ENCODE results near the gene ZNF148.
A peak's percentile ranks its signal among the peaks of the same experiment; 100 is the strongest.
"Not testable (repeated sequence)": the region's sequence is repeated elsewhere in the genome, so short reads cannot be mapped to it uniquely, and the experiment has no call there.

ZNF148 gene

GRCh38 chr3:125375950-125376679, 990 bp upstream of the ZNF148 start:
- DNase-seq (ENCODE audit: low read depth in 2 of 2), result no peak

- peak; percentile 13 to 21 for DNase-seq (ENCODE audit: low read depth in 2 of 2)
These were observed 577 bp downstream of the ZNF148 start for GRCh38 chr3:125374501-125374995.

- no peak for DNase-seq (ENCODE audit: low read depth in 2 of 2)
These were observed 7.5 kb downstream of the ZNF148 start for GRCh38 chr3:125367403-125368230.

GRCh38 chr3:125366132-125366531, 9.0 kb downstream of the ZNF148 start:
- no peak for DNase-seq (ENCODE audit: low read depth in 2 of 2)

DNA sequence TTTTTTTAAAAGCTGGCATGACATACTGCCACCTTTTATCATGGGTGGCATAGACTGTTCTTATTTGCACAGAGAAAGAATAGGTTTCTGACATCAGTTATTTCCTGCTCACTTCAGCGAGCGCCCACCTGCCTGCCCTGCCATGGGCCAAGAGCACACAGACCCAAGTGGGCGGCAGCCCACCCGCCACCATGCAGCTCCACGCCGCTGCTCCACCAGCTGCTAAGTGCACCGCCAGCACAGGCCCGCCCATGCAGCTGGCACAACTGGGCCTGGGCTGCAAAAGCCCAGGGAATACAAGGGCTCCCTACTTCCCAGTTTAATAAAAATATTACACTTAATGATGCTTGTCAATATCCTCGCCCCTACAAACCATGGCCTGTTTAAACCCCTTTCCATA, 15.4 kb downstream of the ZNF148 start:
- no peak for DNase-seq (ENCODE audit: low read depth in 2 of 2)

GRCh38 chr3:125358923-125359322, 16.2 kb downstream of the ZNF148 start:
- no peak for DNase-seq (ENCODE audit: low read depth in 2 of 2)

DNA sequence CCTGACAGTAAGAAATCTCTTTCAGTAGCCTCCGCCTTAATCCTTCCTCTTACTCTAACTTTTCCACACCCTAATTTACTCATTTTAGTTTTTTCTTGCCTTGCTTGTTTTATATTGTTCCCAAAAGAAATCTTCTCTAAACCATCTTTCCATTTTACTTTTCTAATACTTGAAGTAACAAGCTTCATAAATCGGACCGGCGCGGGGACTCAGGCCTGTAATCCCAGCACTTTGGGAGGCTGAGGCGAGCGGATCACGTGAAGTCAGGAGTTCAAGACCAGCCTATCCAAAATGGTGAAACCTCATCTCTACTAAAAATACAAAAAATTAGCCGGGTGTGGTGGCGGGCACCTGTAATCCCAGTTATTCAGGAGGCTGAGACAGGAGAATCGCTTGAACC, 17.3 kb downstream of the ZNF148 start:
- no peak for DNase-seq (ENCODE audit: low read depth in 2 of 2)

DNA sequence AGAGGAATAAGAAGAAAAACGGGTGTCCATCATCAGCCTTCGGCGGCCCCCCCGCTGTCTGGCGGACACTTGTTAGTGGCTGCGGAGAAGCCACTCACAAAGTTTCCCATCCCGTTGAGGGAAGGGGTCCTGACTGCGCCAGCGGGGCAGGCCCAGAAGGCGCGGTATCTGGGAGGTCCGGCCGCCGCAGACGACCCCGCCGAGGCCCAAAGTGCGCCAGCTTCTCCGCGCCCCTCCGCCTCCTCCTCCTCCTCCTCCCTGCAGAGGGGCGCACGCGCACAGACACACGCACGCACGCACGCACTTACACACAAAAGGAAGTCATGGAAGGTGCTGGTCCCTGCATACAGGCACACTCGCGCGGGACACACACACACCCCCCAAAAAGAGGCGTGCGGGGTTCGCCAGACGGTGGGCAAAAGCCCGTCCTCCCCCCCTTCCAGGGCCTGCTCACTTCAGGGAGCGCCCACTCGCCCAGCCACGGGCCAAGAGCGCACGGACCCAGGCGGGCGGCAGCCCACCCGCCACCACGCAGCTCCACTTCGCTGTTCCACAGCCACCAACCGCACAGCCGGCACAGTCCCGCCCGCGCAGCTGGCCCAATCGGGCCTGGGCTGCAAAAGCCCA, 18.0 kb downstream of the ZNF148 start:
- peak; percentile 31 to 53 for DNase-seq (ENCODE audit: low read depth in 2 of 2)

GRCh38 chr3:125356140-125357026, 18.7 kb downstream of the ZNF148 start:
- no peak for DNase-seq (ENCODE audit: low read depth in 2 of 2)

GRCh38 chr3:125353659-125354058, 21.5 kb downstream of the ZNF148 start:
- no peak for DNase-seq (ENCODE audit: low read depth in 2 of 2)

DNA sequence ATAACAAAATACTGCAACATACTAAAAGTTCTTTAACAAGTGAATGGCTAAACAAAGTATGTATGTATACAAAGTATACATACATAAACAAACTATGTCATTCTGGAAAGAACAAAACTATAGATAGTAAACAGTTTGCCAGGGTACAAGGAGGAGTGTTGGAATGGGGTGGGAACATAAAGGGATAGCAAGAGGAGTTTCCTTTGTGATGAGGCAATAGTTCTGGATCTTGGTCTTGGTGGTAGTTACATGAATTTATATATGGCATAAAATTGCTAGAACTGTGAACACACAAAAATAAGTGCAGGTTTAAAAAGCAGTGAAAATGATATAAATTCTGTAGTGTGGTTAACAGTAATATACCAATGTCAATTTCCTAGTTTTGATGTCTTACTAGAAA, 22.0 kb downstream of the ZNF148 start:
- DNase-seq (ENCODE audit: low read depth in 2 of 2), result no peak

DNA sequence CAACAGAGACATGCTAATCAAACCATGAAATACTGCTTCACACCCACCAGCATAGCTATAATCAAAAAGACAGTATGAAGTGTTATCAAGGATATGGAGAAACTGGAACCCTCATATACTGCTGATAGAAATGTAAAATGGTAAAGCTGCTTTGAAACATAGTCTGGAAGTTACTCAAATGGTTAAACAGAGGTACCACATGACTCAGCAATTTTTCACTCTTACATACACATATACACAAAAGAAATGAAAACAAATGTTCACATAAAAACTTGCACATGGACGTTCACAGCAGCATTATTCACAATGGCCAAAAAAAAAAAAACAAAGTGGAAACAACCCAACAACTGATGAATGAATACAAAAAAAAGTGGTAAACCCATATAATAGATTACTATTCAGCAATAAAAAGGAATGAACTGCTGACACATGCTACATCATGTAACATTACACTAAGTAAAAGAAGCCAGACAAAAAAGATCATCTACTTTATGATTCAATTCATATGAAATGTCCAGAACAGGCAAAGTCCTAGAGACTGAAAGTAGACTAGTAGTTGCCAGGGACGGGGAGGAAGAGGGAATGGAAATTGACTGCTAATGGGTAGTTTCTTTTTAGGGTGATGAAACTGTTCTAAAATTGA, 23.2 kb downstream of the ZNF148 start:
- DNase-seq (ENCODE audit: low read depth in 2 of 2), result no peak

- DNase-seq (ENCODE audit: low read depth in 2 of 2), result no peak
These were observed 24.0 kb downstream of the ZNF148 start for GRCh38 chr3:125351152-125351551.

DNA sequence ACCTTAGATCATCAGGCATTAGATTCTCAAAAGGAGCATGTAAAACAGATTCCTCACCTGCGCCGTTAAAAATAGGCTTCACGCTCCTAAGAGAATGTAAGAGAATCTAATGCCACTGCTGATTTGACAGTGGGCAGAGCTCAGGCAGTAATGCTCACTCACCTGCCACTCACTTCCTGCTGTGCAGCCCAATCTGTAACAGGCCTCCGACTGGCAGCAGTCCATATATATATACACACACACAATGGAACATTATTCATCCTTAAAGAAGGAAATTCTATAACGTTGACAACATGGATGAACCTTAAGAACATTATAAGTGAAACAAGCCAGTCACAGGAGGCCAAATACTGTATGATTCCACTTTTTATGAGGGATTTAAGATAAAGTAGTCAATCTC, 24.5 kb downstream of the ZNF148 start:
- no peak for DNase-seq (ENCODE audit: low read depth in 2 of 2)

- DNase-seq (ENCODE audit: low read depth in 2 of 2), result no peak
These were observed 25.5 kb downstream of the ZNF148 start for GRCh38 chr3:125349556-125350165.

- DNase-seq (ENCODE audit: low read depth in 2 of 2), result no peak
These were observed 26.1 kb downstream of the ZNF148 start for GRCh38 chr3:125349055-125349454.

GRCh38 chr3:125343367-125343766, 31.8 kb downstream of the ZNF148 start:
- DNase-seq (ENCODE audit: low read depth in 2 of 2), result not testable (repeated sequence)

DNA sequence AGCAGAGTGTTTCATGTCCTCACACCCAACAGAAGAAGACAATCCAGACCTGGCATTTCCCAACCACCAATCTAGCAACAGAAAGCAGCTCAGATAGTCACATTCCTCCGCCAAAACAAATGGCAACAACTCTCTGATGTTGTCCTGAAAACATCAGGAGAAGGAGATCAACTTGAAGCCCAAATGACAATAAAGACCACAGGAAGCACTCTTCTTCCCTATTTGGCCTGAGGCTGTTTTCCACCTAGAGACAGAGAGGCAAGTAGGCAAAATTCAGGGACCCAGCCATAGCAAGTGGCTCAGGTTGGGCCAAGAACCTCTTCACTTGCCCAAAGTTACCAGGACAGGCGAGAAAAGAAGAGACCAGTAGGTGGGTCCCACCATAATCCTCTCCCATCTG, 35.0 kb downstream of the ZNF148 start:
- DNase-seq (ENCODE audit: low read depth in 2 of 2), result no peak

- no peak for DNase-seq (ENCODE audit: low read depth in 2 of 2)
These were observed 37.6 kb downstream of the ZNF148 start for GRCh38 chr3:125337506-125337905.

Data from stimulated activated CD4-positive, alpha-beta T cell treated with anti-CD3 and anti-CD28 coated beads, Interleukin-1b, Interleukin-23, amount 100 ng/mL, for 4 hours (primary cell).